ENCODE results near the gene AP5S1. TPM values are rescaled to one million over a fixed set of nuclear protein-coding genes. Genes with fewer than 3 reads are reported as not detected.
"Not testable (repeated sequence)": the region's sequence is repeated elsewhere in the genome, so short reads cannot be mapped to it uniquely, and the experiment has no call there.

AP5S1 gene
- total RNA-seq, 1 experiment from 2014 or later, result 31.0 TPM

DNA sequence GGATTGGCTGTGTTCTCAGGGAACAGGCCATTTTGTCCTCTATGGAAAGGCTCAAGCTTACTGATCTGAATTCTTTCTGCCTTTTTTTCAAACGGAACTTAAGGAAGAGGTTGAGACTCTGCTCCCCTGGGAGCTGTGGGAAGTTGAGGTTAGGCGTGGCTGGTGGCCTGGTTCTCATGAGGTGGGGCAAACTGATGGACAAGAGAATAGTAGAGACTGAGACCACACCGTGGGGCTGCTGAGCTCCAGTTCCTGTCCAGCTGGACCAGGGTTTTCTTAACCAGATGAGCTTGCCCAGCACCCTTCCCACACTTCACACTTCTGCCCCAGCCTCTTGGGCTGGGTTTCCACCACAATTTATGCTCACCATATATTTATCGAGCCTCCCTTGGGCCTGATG lies 6.1 kb downstream of the AP5S1 start:
- DNase-seq (ENCODE audit: low read depth), result no peak
- in situ Hi-C loops (cut with HindIII; ENCODE audit: low pct_unique_long_range_greater_than_20kb, low sequenced_read_pairs), result no loop called here

DNA sequence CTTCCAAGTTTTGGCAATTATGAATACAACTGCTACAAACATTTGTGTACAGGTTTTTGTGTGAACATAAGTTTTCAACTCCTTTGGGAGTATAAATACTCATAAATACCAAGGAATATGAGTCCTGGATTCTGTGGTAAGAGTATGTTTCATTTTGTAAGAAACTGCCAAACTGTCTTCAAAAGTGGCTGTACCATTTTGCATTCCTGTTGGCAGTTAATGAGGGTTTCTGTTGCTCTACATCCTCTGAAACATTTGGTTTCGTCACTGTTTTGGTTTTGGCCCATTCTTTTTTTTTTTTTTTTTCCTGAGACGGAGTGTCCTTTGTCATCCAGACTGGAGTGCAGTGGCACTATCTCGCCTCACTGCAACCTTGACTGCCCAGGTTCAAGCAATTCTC lies 8.5 kb downstream of the AP5S1 start:
- in situ Hi-C loops (cut with HindIII; ENCODE audit: low pct_unique_long_range_greater_than_20kb, low sequenced_read_pairs), result no loop called here
- DNase-seq (ENCODE audit: low read depth), result no peak

DNA sequence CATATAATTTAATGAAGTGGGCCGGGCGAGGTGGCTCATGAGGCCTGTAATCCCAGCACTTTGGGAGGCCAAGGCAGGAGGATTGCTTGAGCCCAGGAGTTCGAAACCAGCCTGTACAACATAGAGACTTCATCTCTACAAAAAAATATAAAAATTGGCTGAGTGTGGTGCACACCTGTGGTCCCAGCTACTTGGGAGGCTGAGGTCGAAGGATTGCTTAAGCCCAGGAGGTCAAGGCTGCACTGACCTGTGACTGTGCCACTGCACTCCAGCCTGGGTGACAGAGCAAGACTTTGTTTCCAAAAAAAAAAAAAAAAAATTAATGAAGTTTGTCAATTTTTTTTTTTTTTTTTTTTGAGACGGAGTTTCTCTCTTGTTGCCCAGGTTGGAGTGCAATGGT lies 9.5 kb downstream of the AP5S1 start:
- in situ Hi-C loops (cut with HindIII; ENCODE audit: low pct_unique_long_range_greater_than_20kb, low sequenced_read_pairs); DNase-seq (ENCODE audit: low read depth): not testable (repeated sequence)

DNA sequence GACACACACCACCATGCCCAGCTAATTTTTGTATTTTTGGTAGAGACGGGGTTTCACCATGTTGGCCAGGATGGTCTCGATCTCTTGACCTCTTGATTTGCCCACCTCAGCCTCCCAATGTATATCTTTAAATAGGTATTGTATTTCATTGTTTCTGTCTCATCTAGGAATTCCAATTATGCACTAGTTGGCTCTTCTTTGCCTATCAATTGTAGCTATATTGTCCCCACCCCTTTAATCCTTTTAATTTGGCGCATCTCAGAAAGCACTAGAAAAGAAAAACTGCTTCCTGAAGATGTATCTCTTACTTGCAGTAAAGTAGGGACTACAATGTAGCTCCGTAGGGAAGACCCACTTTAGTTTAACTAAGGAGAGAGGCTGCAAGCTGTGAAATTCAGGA lies 15.8 kb downstream of the AP5S1 start:
- in situ Hi-C loops (cut with HindIII; ENCODE audit: low pct_unique_long_range_greater_than_20kb, low sequenced_read_pairs), result no loop called here
- DNase-seq (ENCODE audit: low read depth), result no peak

DNA sequence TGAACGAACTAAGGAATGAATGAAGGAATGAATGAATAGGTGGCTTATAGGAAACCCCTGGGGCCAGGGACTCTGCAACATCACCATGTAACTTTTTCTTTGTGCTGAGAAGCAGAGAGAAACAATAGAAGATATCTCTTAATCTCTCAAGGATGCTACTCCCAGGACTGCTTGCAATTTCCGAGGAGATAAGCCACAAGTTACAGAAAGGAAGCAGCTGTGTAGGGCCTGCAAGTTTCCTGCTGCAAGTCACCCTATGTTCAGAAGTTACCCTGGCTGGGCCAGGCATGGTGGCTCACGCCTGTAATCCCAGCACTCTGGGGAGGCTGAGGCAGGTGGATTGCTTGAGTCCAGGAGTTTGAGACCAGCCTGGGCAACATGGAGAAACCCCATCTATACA lies 19.0 kb downstream of the AP5S1 start:
- in situ Hi-C loops (cut with HindIII; ENCODE audit: low pct_unique_long_range_greater_than_20kb, low sequenced_read_pairs), result no loop called here
- DNase-seq (ENCODE audit: low read depth), result no peak

DNA sequence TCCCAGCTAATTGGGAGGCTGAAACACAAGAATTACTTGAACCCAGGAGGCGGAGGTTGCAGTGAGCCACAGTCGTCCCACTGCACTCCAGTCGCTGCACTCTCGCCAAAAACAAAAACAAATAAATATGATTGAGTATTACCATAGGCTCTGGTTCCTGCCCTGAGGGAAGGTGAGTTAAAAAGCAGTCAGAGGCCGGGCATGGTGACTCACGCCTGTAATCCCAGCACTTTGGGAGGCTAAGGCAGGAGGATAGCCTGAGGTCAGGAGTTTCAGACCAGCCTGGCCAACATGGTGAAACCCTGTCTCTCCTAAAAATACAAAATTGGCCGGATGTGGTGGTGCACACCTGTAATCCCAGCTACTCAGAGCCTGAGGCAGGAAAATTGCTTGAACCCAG lies 19.9 kb downstream of the AP5S1 start:
- DNase-seq (ENCODE audit: low read depth); in situ Hi-C loops (cut with HindIII; ENCODE audit: low pct_unique_long_range_greater_than_20kb, low sequenced_read_pairs): not testable (repeated sequence)

DNA sequence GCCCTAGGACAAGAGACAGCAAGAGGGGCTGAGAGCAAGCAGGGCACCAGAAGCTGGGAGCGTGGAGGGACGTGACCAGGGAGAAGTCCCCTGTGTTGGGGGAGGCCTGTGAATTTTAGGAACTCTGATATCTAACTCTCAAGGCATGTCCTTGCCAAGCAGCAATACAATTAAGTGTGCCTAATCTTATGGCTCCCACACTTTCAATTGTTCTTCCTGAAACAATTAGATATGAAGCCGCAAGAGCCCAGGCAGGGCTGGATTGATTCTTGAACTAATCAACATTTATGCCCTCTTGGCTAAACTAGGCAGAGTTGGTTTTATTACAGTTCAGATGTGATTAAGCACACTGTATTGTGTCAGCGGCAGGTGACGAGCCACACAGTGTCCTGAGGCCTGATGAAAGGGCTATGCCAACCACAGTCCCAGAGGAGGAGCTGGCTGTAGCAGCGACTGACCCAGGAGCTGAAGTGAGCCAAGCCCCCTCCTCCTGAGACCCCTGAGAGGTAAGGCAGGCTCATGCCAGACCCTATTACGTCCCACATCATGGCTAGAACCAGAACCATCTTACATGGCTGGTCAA lies 22.1 kb downstream of the AP5S1 start:
- in situ Hi-C loops (cut with HindIII; ENCODE audit: low pct_unique_long_range_greater_than_20kb, low sequenced_read_pairs), result no loop called here

DNA sequence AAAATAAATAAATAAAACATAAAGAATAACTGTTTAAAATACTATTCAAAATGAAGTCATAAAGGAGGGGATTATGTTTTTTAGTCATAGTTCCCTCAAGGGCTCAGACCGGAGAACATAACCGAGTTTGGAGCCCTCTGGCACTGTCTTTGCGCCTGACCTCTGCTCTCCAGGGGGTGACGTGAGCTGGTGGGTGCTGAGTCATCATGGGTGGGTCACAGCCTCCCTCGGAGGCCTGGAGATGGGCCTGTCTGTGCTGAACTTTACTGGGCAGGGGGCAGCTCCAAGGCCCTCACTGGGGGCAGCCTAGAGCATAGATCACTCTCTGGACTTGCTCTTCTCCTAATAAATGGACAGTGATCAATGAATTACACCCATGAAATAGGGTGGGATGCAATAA lies 23.1 kb downstream of the AP5S1 start:
- in situ Hi-C loops (cut with HindIII; ENCODE audit: low pct_unique_long_range_greater_than_20kb, low sequenced_read_pairs), result no loop called here
- DNase-seq (ENCODE audit: low read depth), result peak; percentile 51

More for the DNA sequence above, 22.1 kb downstream of the AP5S1 start:
- DNase-seq (ENCODE audit: low read depth), result no peak

DNA sequence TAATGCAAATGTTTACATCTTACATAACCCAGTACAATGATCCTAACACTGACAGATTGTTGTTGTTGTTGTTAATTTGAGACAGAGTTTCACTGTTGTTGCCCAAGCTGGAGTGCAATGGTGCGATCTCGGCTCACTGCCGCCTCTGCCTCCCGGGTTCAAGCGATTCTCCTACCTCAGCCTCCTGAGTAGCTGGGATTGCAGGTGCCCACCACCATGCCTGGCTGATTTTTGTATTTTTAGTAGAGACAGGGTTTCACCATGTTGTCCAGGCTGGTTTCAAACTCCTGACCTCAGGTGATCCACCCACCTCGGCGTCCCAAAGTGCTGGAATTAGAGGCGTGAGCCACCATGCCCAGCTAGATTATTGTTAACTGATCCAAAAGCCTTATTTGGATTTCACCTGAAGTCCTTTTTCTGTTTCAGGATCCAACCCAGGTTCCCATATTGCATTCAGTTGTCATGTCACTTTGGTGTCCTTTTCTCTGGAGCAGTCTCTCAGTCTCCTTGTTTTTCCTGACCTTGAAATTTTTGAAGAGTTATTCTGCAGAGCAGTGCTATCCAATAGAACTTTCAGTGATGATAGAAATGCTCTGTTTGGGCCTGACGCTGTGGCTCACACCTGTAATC lies 23.8 kb downstream of the AP5S1 start:
- in situ Hi-C loops (cut with HindIII; ENCODE audit: low pct_unique_long_range_greater_than_20kb, low sequenced_read_pairs); DNase-seq (ENCODE audit: low read depth): not testable (repeated sequence)

DNA sequence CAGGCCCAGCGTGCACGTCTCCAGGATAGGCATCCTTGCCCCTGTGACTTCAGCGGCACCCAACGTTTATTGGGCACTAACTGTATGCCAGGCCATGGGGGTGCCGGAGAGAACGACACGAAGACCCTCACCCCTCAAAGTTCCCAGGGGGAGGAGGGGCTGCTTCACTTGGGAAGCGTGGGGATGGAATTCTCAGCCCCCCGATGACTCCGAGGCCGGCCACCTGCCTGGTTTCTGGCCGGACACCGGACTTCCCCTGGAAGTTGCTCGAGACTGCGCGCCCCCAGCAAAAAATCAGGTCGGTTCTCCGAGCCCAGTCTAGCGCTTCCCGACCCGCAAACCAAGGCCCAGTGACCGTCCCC lies 26.0 kb downstream of the AP5S1 start:
- no peak for DNase-seq (ENCODE audit: low read depth)
- in situ Hi-C loops (cut with HindIII; ENCODE audit: low pct_unique_long_range_greater_than_20kb, low sequenced_read_pairs), result no loop called here

DNA sequence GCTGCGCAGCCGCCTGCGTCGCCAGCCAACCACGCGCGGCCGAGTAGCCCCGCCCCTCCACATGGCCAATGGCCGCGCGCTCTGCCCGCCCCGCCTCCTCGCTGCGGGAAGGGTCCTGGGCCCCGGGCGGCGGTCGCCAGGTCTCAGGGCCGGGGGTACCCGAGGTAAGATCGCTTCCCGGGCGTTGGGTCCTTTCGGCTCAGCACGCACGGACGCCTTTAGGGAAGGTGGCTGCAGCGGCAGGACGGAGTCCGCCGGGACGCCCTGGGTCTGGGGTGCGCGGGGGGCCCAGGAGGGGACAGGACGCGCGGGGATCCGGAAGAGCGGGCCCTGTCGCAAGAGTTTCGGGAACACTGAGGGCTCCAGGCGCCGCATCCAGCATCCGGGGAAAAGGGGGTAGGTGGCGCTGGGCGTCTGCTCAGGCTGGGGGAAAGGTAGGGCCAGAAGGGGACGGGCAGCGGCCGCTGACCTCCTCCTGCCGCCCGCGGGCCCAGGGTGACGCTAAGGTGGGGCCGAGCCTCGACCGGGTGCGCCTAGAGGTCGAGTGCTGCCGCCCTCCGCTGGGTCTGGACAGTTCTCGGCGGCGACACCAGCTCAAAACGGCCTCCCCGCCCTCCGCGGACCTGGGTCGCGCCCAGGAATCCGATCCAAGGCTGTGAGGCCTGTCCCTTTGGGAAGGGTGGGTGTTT lies 26.5 kb downstream of the AP5S1 start, which contains the start of gene MAVS:
Gene MAVS (plus strand): TSS at position 95 of the 689 bp plus-strand sequence. CDS start 7,791 bp downstream, outside the sequence.
- peak; percentile 75 for DNase-seq (ENCODE audit: low read depth)
- in situ Hi-C loops (cut with HindIII; ENCODE audit: low pct_unique_long_range_greater_than_20kb, low sequenced_read_pairs), result no loop called here

DNA sequence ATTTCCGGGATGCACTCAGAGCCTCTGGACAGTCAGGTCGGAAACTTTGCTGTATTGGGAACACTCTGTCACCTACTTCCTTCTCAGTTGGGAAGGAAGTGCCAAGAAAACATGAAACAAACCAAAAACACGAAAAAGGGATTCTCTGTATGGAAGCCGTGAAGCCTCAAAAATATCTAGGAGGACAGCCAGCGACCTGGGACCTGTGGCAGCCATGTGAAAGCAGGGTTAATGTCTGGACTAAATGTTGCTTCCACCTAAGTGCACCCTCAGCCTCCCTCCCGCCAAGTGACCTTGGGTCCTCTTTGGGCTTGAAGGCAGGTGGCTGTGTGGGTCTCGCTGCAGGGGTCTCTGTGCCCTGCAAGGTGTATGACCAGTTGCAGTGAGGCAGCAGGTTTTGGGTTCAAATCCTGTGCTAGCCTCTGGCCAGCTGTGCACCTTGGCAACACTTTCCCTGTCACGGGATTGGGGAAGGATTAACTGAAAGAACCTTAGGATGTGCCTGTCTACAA lies 27.1 kb downstream of the AP5S1 start:
- in situ Hi-C loops (cut with HindIII; ENCODE audit: low pct_unique_long_range_greater_than_20kb, low sequenced_read_pairs), result no loop called here
- no peak for DNase-seq (ENCODE audit: low read depth)

DNA sequence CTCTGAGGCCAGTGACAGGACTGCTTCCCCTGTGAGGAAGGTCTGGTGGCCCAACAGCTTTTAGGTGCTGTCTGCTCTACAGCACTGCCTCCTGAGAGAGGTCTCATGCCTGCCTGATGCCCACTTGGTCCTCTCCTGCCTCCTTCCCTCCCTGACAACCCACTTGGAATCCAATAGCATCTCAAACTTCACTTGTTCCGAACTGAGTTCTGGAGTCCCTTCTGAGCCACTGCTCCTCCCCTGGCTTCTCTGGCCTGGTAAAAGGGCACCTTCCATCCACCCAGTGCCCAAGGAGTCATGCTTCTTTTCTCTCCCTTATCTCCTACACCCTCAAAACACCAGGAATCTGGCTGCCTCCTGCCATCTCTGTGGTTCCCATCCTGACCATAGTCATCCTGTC lies 28.2 kb downstream of the AP5S1 start:
- no peak for DNase-seq (ENCODE audit: low read depth)
- in situ Hi-C loops (cut with HindIII; ENCODE audit: low pct_unique_long_range_greater_than_20kb, low sequenced_read_pairs), result no loop called here

DNA sequence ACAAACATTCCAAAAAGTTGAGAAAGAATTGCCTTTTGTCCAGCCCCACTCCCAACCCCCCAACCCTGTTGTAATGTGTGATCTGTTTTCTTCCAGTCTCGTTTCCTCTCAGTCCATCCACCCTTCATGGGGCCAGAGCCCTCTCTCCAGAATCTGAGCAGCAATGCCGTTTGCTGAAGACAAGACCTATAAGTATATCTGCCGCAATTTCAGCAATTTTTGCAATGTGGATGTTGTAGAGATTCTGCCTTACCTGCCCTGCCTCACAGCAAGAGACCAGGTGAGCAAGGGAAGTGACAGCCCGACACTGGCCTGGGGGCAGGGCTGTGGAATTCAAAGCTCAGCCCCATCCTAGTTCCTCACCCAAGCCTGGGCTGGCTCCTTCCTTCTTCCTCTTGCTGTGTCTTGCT lies 34.1 kb downstream of the AP5S1 start:
- in situ Hi-C loops (cut with HindIII; ENCODE audit: low pct_unique_long_range_greater_than_20kb, low sequenced_read_pairs), result no loop called here
- no peak for DNase-seq (ENCODE audit: low read depth)

DNA sequence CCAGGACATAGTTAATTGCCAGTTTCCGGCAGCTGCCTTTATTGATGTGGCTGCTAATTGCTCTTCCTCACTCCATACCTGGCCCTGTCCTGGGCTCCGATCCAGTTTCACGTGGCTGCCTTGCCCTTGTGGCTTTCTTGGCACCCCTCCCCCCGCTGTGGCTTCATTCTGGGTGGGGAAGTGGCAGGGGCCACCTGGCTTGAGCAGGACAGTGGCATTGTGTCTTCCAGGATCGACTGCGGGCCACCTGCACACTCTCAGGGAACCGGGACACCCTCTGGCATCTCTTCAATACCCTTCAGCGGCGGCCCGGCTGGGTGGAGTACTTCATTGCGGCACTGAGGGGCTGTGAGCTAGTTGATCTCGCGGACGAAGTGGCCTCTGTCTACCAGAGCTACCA lies 37.1 kb downstream of the AP5S1 start:
- DNase-seq (ENCODE audit: low read depth), result no peak
- in situ Hi-C loops (cut with HindIII; ENCODE audit: low pct_unique_long_range_greater_than_20kb, low sequenced_read_pairs), result no loop called here

DNA sequence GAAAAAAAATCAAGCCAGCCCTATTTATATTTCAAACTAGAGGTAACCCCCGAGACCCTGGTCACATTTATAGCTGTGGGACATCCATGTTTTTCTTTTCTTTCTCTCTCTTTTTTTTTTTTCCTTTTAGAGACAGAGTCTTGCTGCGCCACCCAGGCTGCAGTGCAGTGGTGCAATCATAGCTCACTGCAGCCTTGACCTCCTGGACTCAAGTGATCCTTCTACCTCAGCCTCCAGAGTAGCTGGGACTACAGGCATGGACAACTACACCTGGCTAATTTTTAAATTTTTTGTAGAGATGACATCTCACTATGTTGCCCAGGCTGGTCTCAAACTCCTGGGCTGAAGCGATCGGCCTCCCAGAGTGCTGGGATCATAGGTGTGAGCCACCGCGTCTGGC lies 38.3 kb downstream of the AP5S1 start:
- in situ Hi-C loops (cut with HindIII; ENCODE audit: low pct_unique_long_range_greater_than_20kb, low sequenced_read_pairs), result no loop called here
- no peak for DNase-seq (ENCODE audit: low read depth)

DNA sequence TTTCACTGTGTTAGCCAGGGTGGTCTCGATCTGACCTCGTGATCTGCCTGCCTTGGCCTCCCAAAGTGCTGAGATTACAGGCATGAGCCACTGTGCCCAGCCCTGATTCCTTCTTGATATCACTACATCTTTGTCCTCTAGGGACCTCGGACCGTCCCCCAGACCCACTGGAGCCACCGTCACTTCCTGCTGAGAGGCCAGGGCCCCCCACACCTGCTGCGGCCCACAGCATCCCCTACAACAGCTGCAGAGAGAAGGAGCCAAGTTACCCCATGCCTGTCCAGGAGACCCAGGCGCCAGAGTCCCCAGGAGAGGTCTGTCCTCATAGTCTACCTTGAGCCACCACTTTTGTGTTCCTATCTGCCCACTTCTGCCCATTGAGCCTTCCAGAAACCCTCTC lies 40.8 kb downstream of the AP5S1 start:
- in situ Hi-C loops (cut with HindIII; ENCODE audit: low pct_unique_long_range_greater_than_20kb, low sequenced_read_pairs), result no loop called here
- no peak for DNase-seq (ENCODE audit: low read depth)

DNA sequence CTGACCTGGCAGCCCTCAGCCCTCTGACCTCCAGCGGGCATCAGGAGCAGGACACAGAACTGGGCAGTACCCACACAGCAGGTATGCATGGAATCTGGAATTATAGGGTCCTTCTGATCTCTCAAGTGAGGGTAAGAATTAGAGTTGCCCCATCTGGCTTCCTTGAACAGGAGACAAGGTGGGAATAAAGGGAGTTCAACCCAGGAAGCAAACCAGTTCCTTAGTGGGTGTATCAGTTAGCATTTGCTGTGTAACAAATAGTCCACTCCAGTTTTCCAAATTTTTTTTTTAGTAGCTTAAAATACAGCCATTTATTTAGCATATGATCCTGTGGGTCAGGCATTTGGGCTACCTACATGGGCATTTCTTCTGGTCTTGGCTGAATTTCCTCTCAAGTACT lies 42.0 kb downstream of the AP5S1 start:
- no peak for DNase-seq (ENCODE audit: low read depth)
- in situ Hi-C loops (cut with HindIII; ENCODE audit: low pct_unique_long_range_greater_than_20kb, low sequenced_read_pairs), result no loop called here

DNA sequence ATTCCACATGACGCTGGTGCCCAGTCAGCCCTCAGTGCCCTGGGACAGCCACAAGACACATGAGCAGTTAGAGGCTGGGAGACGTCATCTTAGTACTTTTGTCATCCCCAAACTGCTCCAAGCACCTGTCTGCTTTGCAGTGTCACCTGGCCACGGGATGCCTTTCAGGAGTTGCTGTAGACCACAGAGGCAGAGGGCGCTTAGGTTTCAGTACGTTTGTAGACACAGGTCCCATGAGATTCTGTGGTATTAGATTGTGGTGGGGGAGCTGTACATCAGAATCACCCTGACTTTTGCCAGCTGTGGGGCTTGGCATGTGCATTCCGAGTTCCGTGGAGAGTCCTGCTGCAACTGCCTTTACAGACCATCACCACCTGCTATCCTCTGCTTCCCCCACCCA lies 43.0 kb downstream of the AP5S1 start:
- no peak for DNase-seq (ENCODE audit: low read depth)
- in situ Hi-C loops (cut with HindIII; ENCODE audit: low pct_unique_long_range_greater_than_20kb, low sequenced_read_pairs), result no loop called here

DNA sequence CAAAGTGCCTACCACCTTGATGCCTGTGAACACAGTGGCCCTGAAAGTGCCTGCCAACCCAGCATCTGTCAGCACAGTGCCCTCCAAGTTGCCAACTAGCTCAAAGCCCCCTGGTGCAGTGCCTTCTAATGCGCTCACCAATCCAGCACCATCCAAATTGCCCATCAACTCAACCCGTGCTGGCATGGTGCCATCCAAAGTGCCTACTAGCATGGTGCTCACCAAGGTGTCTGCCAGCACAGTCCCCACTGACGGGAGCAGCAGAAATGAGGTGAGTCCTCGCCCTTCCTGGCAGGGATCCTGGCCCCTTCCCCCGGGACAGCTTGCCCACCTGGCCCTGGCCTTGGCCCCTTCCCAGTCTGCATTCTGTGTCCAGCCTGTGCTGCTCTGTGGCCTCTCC lies 44.2 kb downstream of the AP5S1 start:
- in situ Hi-C loops (cut with HindIII; ENCODE audit: low pct_unique_long_range_greater_than_20kb, low sequenced_read_pairs), result no loop called here
- DNase-seq (ENCODE audit: low read depth), result no peak

All from Caki2 (cell line).